WERI-Rb-1 (cell line): ENCODE measurements around the gene RIPK3.

Source experiments
- DNase-seq: peaks from one replicate; pipeline ENCODE4 v3.0.0-alpha.2; 2020
- H3K27ac ChIP-seq: fragments of 250-450 bp; sonication (Bioruptor Pico); 2 replicates; pipeline ENCODE4 v1.5.1; 2020; ENCODE audit warnings: mild to moderate bottlenecking, moderate library complexity
- H3K27me3 ChIP-seq: fragments of 250-450 bp; sonication (Bioruptor Pico); 2 replicates; pipeline ENCODE4 v1.5.1; 2021; ENCODE audit warnings: mild to moderate bottlenecking, low read depth, moderate library complexity; ENCODE audit not compliant: insufficient read depth, severe bottlenecking
- H3K36me3 ChIP-seq: fragments of 250-450 bp; sonication (Bioruptor Pico); 2 replicates; pipeline ENCODE4 v1.5.1; 2020; ENCODE audit warnings: mild to moderate bottlenecking, moderate library complexity
- H3K4me3 ChIP-seq: 2 replicates; pipeline ENCODE4 v1.5.1; 2011; ENCODE audit warnings: low read depth, mild to moderate bottlenecking, control low read depth, low read length
- H3K9me3 ChIP-seq: fragments of 250-450 bp; sonication (Bioruptor Pico); 2 replicates; pipeline ENCODE4 v1.5.1; 2021; ENCODE audit warnings: mild to moderate bottlenecking, moderate library complexity; ENCODE audit not compliant: severe bottlenecking
- TF ChIP-seq, protein P1 (sequence below): IDR thresholded peaks from 2 replicates; pipeline ENCODE4 v1.5.1; 2011; ENCODE audit warnings: low read depth, mild to moderate bottlenecking, control low read depth, inconsistent platforms, low read length

RIPK3 gene

DNA sequence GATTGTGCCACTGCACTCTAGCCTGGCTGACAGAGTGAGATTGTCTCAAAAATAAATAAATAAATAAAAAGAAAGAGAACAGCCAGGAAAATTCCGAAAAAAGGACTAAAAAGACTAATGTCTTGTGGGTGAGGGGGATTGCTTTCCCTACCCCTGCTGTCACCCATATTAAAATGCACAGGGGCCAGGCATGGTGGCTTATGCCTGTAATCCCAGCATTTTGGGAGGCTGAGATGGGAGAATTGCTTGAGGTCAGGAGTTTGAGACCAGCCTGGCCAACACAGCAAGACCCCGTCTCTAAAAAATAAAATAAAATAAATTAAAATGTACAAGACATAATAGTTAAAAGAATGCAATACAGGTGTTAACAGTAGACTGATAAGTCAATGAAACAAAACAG, 46.3 kb downstream of the RIPK3 start:
- Histone ChIP-seq H3K36me3 (peaks cover 17% of the 10 kb centered on the region), H3K4me3 (no peak overlapping the region), H3K9me3 (no peaks in the 10 kb centered on the region), H3K27ac (no peak overlapping the region), H3K27me3 (no peaks in the 10 kb centered on the region)
- DNase-seq: no peak
- TF ChIP-seq, protein P1, sequence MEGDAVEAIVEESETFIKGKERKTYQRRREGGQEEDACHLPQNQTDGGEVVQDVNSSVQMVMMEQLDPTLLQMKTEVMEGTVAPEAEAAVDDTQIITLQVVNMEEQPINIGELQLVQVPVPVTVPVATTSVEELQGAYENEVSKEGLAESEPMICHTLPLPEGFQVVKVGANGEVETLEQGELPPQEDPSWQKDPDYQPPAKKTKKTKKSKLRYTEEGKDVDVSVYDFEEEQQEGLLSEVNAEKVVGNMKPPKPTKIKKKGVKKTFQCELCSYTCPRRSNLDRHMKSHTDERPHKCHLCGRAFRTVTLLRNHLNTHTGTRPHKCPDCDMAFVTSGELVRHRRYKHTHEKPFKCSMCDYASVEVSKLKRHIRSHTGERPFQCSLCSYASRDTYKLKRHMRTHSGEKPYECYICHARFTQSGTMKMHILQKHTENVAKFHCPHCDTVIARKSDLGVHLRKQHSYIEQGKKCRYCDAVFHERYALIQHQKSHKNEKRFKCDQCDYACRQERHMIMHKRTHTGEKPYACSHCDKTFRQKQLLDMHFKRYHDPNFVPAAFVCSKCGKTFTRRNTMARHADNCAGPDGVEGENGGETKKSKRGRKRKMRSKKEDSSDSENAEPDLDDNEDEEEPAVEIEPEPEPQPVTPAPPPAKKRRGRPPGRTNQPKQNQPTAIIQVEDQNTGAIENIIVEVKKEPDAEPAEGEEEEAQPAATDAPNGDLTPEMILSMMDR: no peak

DNA sequence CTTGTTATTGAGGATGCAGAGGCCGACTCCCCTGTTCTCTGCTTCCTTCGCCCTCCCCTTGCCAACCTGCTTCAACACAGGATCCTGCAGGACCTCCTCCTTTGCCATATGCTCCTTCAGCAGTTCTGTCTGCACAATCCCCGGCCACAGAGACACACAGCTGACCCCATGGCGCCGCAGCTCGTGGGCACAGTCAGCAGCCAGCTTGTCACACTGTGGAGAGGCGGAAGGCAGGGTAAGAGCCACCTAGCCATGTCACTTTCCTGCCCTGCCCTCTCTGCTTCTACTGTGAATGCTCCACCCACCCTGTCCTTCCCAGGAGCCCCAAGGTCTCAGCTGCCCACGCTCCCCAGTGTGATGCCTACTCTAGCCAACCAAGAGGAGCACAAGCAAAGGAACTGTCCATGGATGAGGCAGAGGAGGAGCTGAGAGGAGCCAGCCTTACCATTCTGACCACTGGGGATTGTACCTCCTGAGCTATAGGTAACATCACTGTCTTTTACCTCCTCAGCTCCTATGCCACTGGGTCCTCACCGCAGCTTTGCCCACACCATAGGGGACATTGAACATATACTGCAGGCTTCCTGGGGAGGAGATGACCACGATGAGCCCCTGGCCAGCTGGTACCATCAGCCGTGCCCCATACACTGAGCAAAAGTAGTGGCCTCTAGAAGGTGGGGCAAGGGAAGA, 47.5 kb downstream of the RIPK3 start:
- Histone ChIP-seq H3K36me3 (peaks cover 17% of the 10 kb centered on the region), H3K9me3 (no peaks in the 10 kb centered on the region), H3K4me3 (no peak overlapping the region), H3K27me3 (no peaks in the 10 kb centered on the region), H3K27ac (no peak overlapping the region)
- no peak for DNase-seq
- TF ChIP-seq, protein P1: no peak

DNA sequence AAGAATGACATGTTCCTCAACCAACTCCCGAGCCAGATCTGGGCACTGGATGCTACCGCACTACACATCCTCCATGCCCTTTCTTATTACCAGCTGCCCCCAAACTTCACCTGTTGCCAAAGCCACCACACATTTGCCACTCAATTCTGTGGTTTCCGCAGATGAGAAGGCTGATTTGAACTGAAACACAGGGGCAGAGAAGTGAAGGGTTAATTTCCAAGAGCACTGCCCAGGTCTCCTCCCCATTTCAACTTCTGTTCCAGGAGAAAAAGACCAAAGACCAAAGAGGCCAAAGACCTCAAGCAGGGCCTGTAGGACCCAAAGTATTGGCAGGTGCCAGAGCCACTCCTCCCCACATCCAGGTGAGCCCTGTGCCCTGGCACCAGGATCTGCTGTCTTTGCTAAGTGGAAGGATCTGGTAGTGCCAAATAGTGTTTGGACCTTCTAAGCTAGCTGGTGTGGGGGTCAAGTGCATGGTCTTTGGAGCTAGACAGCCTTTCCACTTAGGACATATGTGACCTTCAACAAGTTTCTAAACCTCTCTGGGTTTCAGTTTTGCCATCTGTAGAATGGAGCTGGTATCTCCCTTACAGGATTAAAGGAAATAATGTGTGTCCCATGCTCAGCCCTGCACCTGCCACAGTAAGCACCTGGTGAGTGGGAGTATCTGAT, 48.2 kb downstream of the RIPK3 start:
- no peaks in the 10 kb centered on the region for H3K9me3 ChIP-seq
- no peaks in the 10 kb centered on the region for H3K27me3 ChIP-seq
- no peak overlapping the region for H3K27ac ChIP-seq
- H3K36me3 ChIP-seq: peaks cover 16% of the 10 kb centered on the region
- H3K4me3 ChIP-seq: no peak overlapping the region
- TF ChIP-seq, protein P1: no peak
- DNase-seq: no peak

- H3K4me3 ChIP-seq: no peak overlapping the region
- no peak for DNase-seq
- no peak overlapping the region for H3K27ac ChIP-seq
- no peaks in the 10 kb centered on the region for H3K9me3 ChIP-seq
- no peaks in the 10 kb centered on the region for H3K27me3 ChIP-seq
- H3K36me3 ChIP-seq: peaks cover 7% of the 10 kb centered on the region
- TF ChIP-seq, protein P1: no peak
Measured at GRCh38 chr14:24290746-24291145, 49.0 kb downstream of the RIPK3 start.

- Histone ChIP-seq H3K27ac (no peak overlapping the region), H3K4me3 (no peak overlapping the region), H3K36me3 (peaks cover 3% of the 10 kb centered on the region), H3K27me3 (no peaks in the 10 kb centered on the region), H3K9me3 (no peaks in the 10 kb centered on the region)
- DNase-seq: no peak
- TF ChIP-seq, protein P1: no peak
Measured at GRCh38 chr14:24289649-24290280, 50.0 kb downstream of the RIPK3 start.
